Nephron progenitor cell (in vitro differentiated cells): ENCODE results near the gene C11orf68.

Source experiments
- DNase-seq: peaks from one replicate; pipeline ENCODE4 v3.0.0; 2021
- H3K27ac Mint-ChIP-seq: 2 replicates; pipeline ENCODE4 v1.8.0; 2021; ENCODE audit warnings: mild to moderate bottlenecking, moderate library complexity, mixed read lengths
- H3K27me3 Mint-ChIP-seq: 2 replicates; pipeline ENCODE4 v1.8.0; 2021; ENCODE audit warnings: mild to moderate bottlenecking, low read depth, mixed read lengths; ENCODE audit not compliant: poor library complexity
- H3K36me3 Mint-ChIP-seq: 2 replicates; pipeline ENCODE4 v1.8.0; 2021; ENCODE audit warnings: low read depth, mixed read lengths
- H3K4me1 Mint-ChIP-seq: 2 replicates; pipeline ENCODE4 v1.8.0; 2021; ENCODE audit warnings: mixed read lengths
- H3K4me3 Mint-ChIP-seq: 2 replicates; pipeline ENCODE4 v1.8.0; 2021; ENCODE audit warnings: mild to moderate bottlenecking, moderate library complexity, mixed read lengths
- H3K9me3 Mint-ChIP-seq: 2 replicates; pipeline ENCODE4 v1.8.0; 2021; ENCODE audit warnings: mild to moderate bottlenecking, moderate library complexity, mixed read lengths
- TF ChIP-seq, protein P1 (sequence below): fragments of 200-600 bp; sonication (generic); IDR thresholded peaks from 2 replicates; pipeline ENCODE4 v1.5.0; 2021; ENCODE audit warnings: antibody characterized with exemption

C11orf68 gene

GRCh38 chr11:65919573-65920371 is 910 bp upstream of the C11orf68 start:
- H3K4me1 Mint-ChIP-seq = peaks cover 28% of the 10 kb centered on the region
- no peaks in the 10 kb centered on the region for H3K9me3 Mint-ChIP-seq
- TF ChIP-seq, protein P1, sequence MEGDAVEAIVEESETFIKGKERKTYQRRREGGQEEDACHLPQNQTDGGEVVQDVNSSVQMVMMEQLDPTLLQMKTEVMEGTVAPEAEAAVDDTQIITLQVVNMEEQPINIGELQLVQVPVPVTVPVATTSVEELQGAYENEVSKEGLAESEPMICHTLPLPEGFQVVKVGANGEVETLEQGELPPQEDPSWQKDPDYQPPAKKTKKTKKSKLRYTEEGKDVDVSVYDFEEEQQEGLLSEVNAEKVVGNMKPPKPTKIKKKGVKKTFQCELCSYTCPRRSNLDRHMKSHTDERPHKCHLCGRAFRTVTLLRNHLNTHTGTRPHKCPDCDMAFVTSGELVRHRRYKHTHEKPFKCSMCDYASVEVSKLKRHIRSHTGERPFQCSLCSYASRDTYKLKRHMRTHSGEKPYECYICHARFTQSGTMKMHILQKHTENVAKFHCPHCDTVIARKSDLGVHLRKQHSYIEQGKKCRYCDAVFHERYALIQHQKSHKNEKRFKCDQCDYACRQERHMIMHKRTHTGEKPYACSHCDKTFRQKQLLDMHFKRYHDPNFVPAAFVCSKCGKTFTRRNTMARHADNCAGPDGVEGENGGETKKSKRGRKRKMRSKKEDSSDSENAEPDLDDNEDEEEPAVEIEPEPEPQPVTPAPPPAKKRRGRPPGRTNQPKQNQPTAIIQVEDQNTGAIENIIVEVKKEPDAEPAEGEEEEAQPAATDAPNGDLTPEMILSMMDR = no peak
- H3K27me3 Mint-ChIP-seq = no peaks in the 10 kb centered on the region
- H3K27ac Mint-ChIP-seq = no peak overlapping the region
- peaks cover 26% of the 10 kb centered on the region for H3K36me3 Mint-ChIP-seq
- DNase-seq = peak; percentile 68
- peak overlapping the region; percentile 88 for H3K4me3 Mint-ChIP-seq

GRCh38 chr11:65919141-65919572 is 295 bp upstream of the C11orf68 start, which contains the start of gene DRAP1:
TSS of gene DRAP1 (plus strand) at chr11:65919426. CDS start at chr11:65919502, 76 bp downstream.
- TF ChIP-seq, protein P1 = no peak
- H3K27ac Mint-ChIP-seq = no peak within 1 kb of the TSS
- no peaks in the 10 kb centered on the region for H3K27me3 Mint-ChIP-seq
- peak; percentile 100 for DNase-seq
- no peaks in the 10 kb centered on the region for H3K9me3 Mint-ChIP-seq
- H3K4me1 Mint-ChIP-seq = peaks cover 31% of the 10 kb centered on the region
- peak within 1 kb of the TSS; percentile 88 for H3K4me3 Mint-ChIP-seq
- peaks cover 26% of the 10 kb centered on the region for H3K36me3 Mint-ChIP-seq

- H3K36me3 Mint-ChIP-seq = peaks cover 16% of the 10 kb centered on the region
- H3K27ac Mint-ChIP-seq = no peak overlapping the region
- H3K4me3 Mint-ChIP-seq = peak overlapping the region; percentile 83
- DNase-seq = no peak
- no peaks in the 10 kb centered on the region for H3K27me3 Mint-ChIP-seq
- peaks cover 31% of the 10 kb centered on the region for H3K4me1 Mint-ChIP-seq
- TF ChIP-seq, protein P1 = no peak
- H3K9me3 Mint-ChIP-seq = no peaks in the 10 kb centered on the region
Observed at GRCh38 chr11:65917434-65918210, 1.2 kb downstream of the C11orf68 start.

- peaks cover 3% of the 10 kb centered on the region for H3K27me3 Mint-ChIP-seq
- peaks cover 31% of the 10 kb centered on the region for H3K4me1 Mint-ChIP-seq
- H3K9me3 Mint-ChIP-seq = no peaks in the 10 kb centered on the region
- H3K36me3 Mint-ChIP-seq = peaks cover 11% of the 10 kb centered on the region
- TF ChIP-seq, protein P1 = no peak
- no peak for DNase-seq
- peak overlapping the region; percentile 77 for H3K4me3 Mint-ChIP-seq
- peak overlapping the region; percentile 32 for H3K27ac Mint-ChIP-seq
Observed at GRCh38 chr11:65917077-65917433, 1.8 kb downstream of the C11orf68 start.

- peaks cover 3% of the 10 kb centered on the region for H3K27me3 Mint-ChIP-seq
- peaks cover 37% of the 10 kb centered on the region for H3K4me1 Mint-ChIP-seq
- peaks cover 7% of the 10 kb centered on the region for H3K36me3 Mint-ChIP-seq
- H3K9me3 Mint-ChIP-seq = no peaks in the 10 kb centered on the region
- TF ChIP-seq, protein P1 = no peak
- no peak for DNase-seq
- no peak overlapping the region for H3K27ac Mint-ChIP-seq
- peak overlapping the region; percentile 77 for H3K4me3 Mint-ChIP-seq
Observed at GRCh38 chr11:65916391-65916790, 2.5 kb downstream of the C11orf68 start.
